Measurements from ENCODE around the gene BLTP3A. TPM values are rescaled to one million over a fixed set of nuclear protein-coding genes. Genes with fewer than 3 reads are reported as not detected.
"Not testable (repeated sequence)": the region's sequence is repeated elsewhere in the genome, so short reads cannot be mapped to it uniquely, and the experiment has no call there.

BLTP3A gene
- total RNA-seq, 1 experiment from 2014 or later, result 20.2 TPM

DNA sequence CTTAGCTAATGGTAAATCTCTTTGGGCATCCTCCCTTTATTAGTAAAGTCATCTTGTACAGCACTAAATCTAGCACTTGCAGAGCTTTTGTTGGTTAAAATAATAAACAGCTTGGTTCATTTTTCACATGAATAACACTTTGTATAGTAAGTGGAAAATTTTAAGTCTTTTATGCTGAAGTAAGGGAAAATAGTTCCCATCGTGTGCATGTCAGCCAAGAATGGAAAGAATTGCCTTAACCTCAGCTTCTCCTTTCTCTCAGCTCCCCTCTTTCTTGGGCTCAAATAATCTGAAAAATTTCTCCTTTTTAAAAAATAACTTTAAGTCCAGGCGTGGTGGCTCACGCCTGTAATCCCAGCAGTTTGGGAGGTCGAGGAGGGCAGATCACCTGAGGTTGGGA lies 18.0 kb upstream of the BLTP3A start:
- Histone ChIP-seq H3K27me3 (ENCODE audit: control insufficient read depth, insufficient read depth, low read length) (no peaks in the 10 kb centered on the region), H3K27ac (ENCODE audit: low read length) (no peak overlapping the region), H3K4me1 (ENCODE audit: control insufficient read depth, insufficient read depth, low read length) (no peaks in the 10 kb centered on the region), H3K36me3 (ENCODE audit: control insufficient read depth, insufficient read depth, low read length) (peaks cover 33% of the 10 kb centered on the region), H3K4me3 (ENCODE audit: low read depth in 2 of 2, low read length in 2 of 2) (no peak overlapping the region), H3K9me3 (ENCODE audit: control insufficient read depth, insufficient read depth, low read depth, low read length) (no peaks in the 10 kb centered on the region)
- DNase-seq (ENCODE audit: low read depth, low spot score), result no peak
- in situ Hi-C loops (cut with HindIII; ENCODE audit: low pct_unique_long_range_greater_than_20kb, low sequenced_read_pairs) (no loop called here), intact Hi-C loops (cut with micrococcal nuclease; ENCODE audit: unreplicated experiment) (no loop called here)
- ChIA-PET CTCF (interaction anchor here (0.6 kb wide), 1 partner anchor 77 kb away, joined by 3 read pairs; the partner anchor contains the start of gene ILRUN), POLR2A (interaction anchor here (0.6 kb wide), 1 partner anchor 33 kb away, joined by 3 read pairs; no protein-coding TSS in a partner anchor)
- TF ChIP-seq POLR2AphosphoS5 (IDR thresholded peaks at IDR 0.05; ENCODE audit: low read depth, low read length) (no peak), TCF7L2 (IDR thresholded peaks at IDR 0.05; ENCODE audit: low read depth, low read length) (no peak), SIN3A (IDR thresholded peaks at IDR 0.05; ENCODE audit: borderline replicate concordance, insufficient read depth, low read depth, low read length) (no peak)
- TF ChIP-seq, protein P1, sequence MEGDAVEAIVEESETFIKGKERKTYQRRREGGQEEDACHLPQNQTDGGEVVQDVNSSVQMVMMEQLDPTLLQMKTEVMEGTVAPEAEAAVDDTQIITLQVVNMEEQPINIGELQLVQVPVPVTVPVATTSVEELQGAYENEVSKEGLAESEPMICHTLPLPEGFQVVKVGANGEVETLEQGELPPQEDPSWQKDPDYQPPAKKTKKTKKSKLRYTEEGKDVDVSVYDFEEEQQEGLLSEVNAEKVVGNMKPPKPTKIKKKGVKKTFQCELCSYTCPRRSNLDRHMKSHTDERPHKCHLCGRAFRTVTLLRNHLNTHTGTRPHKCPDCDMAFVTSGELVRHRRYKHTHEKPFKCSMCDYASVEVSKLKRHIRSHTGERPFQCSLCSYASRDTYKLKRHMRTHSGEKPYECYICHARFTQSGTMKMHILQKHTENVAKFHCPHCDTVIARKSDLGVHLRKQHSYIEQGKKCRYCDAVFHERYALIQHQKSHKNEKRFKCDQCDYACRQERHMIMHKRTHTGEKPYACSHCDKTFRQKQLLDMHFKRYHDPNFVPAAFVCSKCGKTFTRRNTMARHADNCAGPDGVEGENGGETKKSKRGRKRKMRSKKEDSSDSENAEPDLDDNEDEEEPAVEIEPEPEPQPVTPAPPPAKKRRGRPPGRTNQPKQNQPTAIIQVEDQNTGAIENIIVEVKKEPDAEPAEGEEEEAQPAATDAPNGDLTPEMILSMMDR (IDR thresholded peaks at IDR 0.05), result no peak
- TF ChIP-seq, protein P2, sequence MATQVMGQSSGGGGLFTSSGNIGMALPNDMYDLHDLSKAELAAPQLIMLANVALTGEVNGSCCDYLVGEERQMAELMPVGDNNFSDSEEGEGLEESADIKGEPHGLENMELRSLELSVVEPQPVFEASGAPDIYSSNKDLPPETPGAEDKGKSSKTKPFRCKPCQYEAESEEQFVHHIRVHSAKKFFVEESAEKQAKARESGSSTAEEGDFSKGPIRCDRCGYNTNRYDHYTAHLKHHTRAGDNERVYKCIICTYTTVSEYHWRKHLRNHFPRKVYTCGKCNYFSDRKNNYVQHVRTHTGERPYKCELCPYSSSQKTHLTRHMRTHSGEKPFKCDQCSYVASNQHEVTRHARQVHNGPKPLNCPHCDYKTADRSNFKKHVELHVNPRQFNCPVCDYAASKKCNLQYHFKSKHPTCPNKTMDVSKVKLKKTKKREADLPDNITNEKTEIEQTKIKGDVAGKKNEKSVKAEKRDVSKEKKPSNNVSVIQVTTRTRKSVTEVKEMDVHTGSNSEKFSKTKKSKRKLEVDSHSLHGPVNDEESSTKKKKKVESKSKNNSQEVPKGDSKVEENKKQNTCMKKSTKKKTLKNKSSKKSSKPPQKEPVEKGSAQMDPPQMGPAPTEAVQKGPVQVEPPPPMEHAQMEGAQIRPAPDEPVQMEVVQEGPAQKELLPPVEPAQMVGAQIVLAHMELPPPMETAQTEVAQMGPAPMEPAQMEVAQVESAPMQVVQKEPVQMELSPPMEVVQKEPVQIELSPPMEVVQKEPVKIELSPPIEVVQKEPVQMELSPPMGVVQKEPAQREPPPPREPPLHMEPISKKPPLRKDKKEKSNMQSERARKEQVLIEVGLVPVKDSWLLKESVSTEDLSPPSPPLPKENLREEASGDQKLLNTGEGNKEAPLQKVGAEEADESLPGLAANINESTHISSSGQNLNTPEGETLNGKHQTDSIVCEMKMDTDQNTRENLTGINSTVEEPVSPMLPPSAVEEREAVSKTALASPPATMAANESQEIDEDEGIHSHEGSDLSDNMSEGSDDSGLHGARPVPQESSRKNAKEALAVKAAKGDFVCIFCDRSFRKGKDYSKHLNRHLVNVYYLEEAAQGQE (IDR thresholded peaks at IDR 0.05; ENCODE audit: insufficient read depth in 1 of 2, low read depth in 2 of 2, low read length in 1 of 2), result no peak
- no TSS peak for BruUV-seq (replicated peaks)
- no peak for ATAC-seq

DNA sequence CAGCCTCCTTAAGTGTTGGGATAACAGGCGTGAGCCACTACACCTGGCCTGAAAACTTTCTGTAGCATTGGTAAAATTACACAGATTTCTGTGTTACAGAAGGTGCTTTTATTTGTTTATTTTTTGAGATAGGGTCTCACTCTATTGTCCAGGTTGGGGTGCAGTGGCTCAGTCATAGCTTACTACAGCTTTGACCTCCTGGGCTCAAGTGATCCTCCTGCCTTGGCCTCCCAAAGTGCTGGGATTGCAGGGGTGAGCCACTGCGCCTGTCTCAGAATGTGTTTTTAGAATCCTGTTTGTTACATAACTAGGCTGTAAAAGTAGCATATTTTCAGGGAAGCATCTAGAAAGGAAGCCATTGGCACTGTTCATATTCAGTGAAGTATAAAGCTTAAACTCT lies 16.9 kb upstream of the BLTP3A start:
- TF ChIP-seq POLR2AphosphoS5 (IDR thresholded peaks at IDR 0.05; ENCODE audit: low read depth, low read length) (no peak), TCF7L2 (IDR thresholded peaks at IDR 0.05; ENCODE audit: low read depth, low read length) (no peak), SIN3A (IDR thresholded peaks at IDR 0.05; ENCODE audit: borderline replicate concordance, insufficient read depth, low read depth, low read length) (no peak)
- TF ChIP-seq, protein P1 (IDR thresholded peaks at IDR 0.05), result no peak
- TF ChIP-seq, protein P2 (IDR thresholded peaks at IDR 0.05; ENCODE audit: insufficient read depth in 1 of 2, low read depth in 2 of 2, low read length in 1 of 2), result no peak
- no peak for ATAC-seq
- H3K9me3 ChIP-seq (ENCODE audit: control insufficient read depth, insufficient read depth, low read depth, low read length), result no peaks in the 10 kb centered on the region
- POLR2A ChIA-PET, result no interaction called here
- no TSS peak for BruUV-seq (replicated peaks)
- H3K27ac ChIP-seq (ENCODE audit: low read length), result no peak overlapping the region
- H3K27me3 ChIP-seq (ENCODE audit: control insufficient read depth, insufficient read depth, low read length), result no peaks in the 10 kb centered on the region
- H3K4me1 ChIP-seq (ENCODE audit: control insufficient read depth, insufficient read depth, low read length), result no peaks in the 10 kb centered on the region
- CTCF ChIA-PET, result no interaction called here
- H3K4me3 ChIP-seq (ENCODE audit: low read depth in 2 of 2, low read length in 2 of 2), result no peak overlapping the region
- DNase-seq (ENCODE audit: low read depth, low spot score), result no peak
- in situ Hi-C loops (cut with HindIII; ENCODE audit: low pct_unique_long_range_greater_than_20kb, low sequenced_read_pairs) (no loop called here), intact Hi-C loops (cut with micrococcal nuclease; ENCODE audit: unreplicated experiment) (no loop called here)
- H3K36me3 ChIP-seq (ENCODE audit: control insufficient read depth, insufficient read depth, low read length), result peaks cover 33% of the 10 kb centered on the region

DNA sequence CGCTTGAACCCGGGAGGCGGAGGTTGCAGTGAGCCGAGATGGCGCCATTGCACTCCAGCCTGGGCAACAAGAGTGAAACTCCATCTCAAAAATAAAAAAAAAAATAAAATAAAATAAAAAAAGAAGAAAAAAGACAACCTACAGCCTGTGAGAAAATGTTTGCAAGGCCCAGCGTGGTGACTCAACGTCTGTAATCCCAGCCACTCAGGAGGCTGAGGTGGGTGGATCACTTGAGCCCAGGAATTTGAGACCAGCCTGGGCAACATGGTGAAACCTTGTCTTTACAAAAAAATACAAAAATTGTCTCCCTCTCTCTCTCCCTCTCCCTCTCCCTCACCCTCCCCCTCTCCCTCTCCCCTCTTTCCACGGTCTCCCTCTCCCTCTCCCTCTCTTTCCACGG lies 6.5 kb upstream of the BLTP3A start:
- POLR2A ChIA-PET; in situ Hi-C loops (cut with HindIII; ENCODE audit: low pct_unique_long_range_greater_than_20kb, low sequenced_read_pairs); ATAC-seq; H3K9me3 ChIP-seq (ENCODE audit: control insufficient read depth, insufficient read depth, low read depth, low read length); H3K27me3 ChIP-seq (ENCODE audit: control insufficient read depth, insufficient read depth, low read length); intact Hi-C loops (cut with micrococcal nuclease; ENCODE audit: unreplicated experiment); BruUV-seq (replicated peaks); CTCF ChIA-PET; H3K36me3 ChIP-seq (ENCODE audit: control insufficient read depth, insufficient read depth, low read length); H3K4me3 ChIP-seq (ENCODE audit: low read depth in 2 of 2, low read length in 2 of 2); H3K4me1 ChIP-seq (ENCODE audit: control insufficient read depth, insufficient read depth, low read length); DNase-seq (ENCODE audit: low read depth, low spot score); H3K27ac ChIP-seq (ENCODE audit: low read length): not testable (repeated sequence)

DNA sequence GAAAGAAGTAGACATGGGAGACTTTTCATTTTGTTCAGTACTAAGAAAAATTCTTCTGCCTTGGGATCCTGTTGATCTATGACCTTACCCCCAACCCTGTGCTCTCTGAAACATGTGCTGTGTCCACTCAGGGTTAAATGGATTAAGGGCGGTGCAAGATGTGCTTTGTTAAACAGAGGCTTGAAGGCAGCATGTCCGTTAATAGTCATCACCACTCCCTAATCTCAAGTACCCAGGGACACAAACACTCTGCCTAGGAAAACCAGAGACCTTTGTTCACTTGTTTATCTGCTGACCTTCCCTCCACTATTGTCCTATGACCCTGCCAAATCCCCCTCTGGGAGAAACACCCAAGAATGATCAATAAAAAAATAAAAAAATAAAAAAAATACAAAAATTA lies 4.7 kb upstream of the BLTP3A start:
- H3K9me3 ChIP-seq (ENCODE audit: control insufficient read depth, insufficient read depth, low read depth, low read length); H3K4me3 ChIP-seq (ENCODE audit: low read depth in 2 of 2, low read length in 2 of 2); H3K36me3 ChIP-seq (ENCODE audit: control insufficient read depth, insufficient read depth, low read length); H3K27me3 ChIP-seq (ENCODE audit: control insufficient read depth, insufficient read depth, low read length); H3K4me1 ChIP-seq (ENCODE audit: control insufficient read depth, insufficient read depth, low read length); intact Hi-C loops (cut with micrococcal nuclease; ENCODE audit: unreplicated experiment); POLR2A ChIA-PET; in situ Hi-C loops (cut with HindIII; ENCODE audit: low pct_unique_long_range_greater_than_20kb, low sequenced_read_pairs); DNase-seq (ENCODE audit: low read depth, low spot score); H3K27ac ChIP-seq (ENCODE audit: low read length); BruUV-seq (replicated peaks); ATAC-seq: not testable (repeated sequence)
- CTCF ChIA-PET, result interaction anchor here (0.6 kb wide), 1 partner anchor 16 kb away, joined by 3 read pairs; no protein-coding TSS in a partner anchor

Data from Panc1 (cell line).